Subcutaneous abdominal adipose tissue (tissue), 5 donors: Measurements from ENCODE around the gene NELFB.

Experiments
- H3K27ac ChIP-seq: one replicate; pipeline ENCODE4 v1.7.0; 2013; ENCODE audit warnings: low read depth, mild to moderate bottlenecking, inconsistent platforms, low read length, moderate library complexity
- H3K27me3 ChIP-seq, 5 donors: one replicate each; pipeline ENCODE4 v1.7.0; 2013; ENCODE audit warnings: low read length in 5 of 5, inconsistent platforms in 1 of 5; ENCODE audit not compliant: control insufficient read depth in 5 of 5, insufficient read depth in 4 of 5
- H3K36me3 ChIP-seq, 5 donors: one replicate each; pipeline ENCODE4 v1.7.0; 2013; ENCODE audit warnings: low read length in 5 of 5; ENCODE audit not compliant: control insufficient read depth in 5 of 5, insufficient read depth in 5 of 5
- H3K4me1 ChIP-seq, 5 donors: one replicate each; pipeline ENCODE4 v1.7.0; 2013; ENCODE audit warnings: low read length in 5 of 5, mild to moderate bottlenecking in 3 of 5, moderate library complexity in 1 of 5; ENCODE audit not compliant: control insufficient read depth in 5 of 5, insufficient read depth in 5 of 5
- H3K4me3 ChIP-seq, 5 donors: one replicate each; pipeline ENCODE4 v1.7.0; 2013; ENCODE audit warnings: low read length in 5 of 5, low read depth in 1 of 5
- H3K9ac ChIP-seq, 5 donors: one replicate each; pipeline ENCODE4 v1.7.0; 2013; ENCODE audit warnings: low read length in 5 of 5, mild to moderate bottlenecking in 4 of 5, moderate library complexity in 3 of 5
- H3K9me3 ChIP-seq, 5 donors: one replicate each; pipeline ENCODE4 v1.7.0; 2013; ENCODE audit warnings: low read length in 5 of 5; ENCODE audit not compliant: control insufficient read depth in 5 of 5
- donor health status: healthy.
- donor health status: healthy.
- donor health status: healthy.
- donor health status: healthy.
- donor health status: healthy.

NELFB gene

GRCh38 chr9:137228968-137229896, 25.9 kb upstream of the NELFB start:
- Histone ChIP-seq H3K36me3 (no peaks in the 10 kb centered on the region), H3K9ac (no peak overlapping the region), H3K4me1 (peaks cover 0 to under 1% (median under 1%) of the 10 kb centered on the region in 5 donors), H3K9me3 (no peaks in the 10 kb centered on the region), H3K27ac (no peak overlapping the region), H3K4me3 (no peak overlapping the region), H3K27me3 (peaks cover 45 to 67% (median 64%) of the 10 kb centered on the region in 5 donors)

DNA sequence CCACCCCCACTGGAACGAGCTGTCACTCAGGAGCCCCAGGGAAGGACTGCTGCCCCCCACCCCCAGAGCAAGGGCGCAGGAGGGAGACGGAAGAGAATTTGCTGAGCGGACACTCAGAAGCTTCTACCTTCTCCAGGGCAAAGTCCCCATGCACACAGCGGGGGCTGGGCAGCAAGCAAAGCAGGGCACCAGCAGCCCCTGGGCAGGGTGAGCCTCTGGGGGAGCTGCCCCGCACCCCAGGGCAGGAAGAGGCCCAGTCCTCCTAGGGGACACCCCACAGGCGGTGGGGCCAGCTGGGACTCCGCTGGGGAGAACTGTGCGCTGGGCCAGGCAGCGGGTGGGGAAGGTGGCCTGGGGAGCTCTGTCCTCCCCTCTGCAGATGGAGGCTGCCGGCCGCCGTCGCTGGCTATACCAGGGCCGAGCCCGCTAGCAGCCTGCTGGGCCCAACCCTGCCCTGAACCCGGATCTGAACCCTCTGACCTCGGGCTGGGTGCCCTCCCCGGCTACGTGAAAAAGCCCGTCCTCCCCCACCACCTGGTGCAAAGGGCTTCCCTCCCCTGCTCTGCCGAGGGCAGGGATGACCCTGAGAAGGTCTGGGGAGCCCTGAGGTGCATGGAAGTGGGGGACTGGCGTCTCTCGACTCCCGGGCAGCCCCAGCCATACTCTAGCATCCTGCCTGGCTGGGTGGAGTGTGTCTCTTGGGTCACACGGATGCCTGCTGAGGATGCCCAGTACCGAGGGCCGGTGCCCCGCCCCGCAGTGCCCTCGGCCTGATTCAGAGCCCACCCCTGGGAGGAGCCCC, 25.0 kb upstream of the NELFB start:
- Histone ChIP-seq H3K27ac (no peak overlapping the region), H3K4me3 (no peak overlapping the region), H3K36me3 (no peaks in the 10 kb centered on the region), H3K4me1 (no peaks in the 10 kb centered on the region), H3K9ac (no peak overlapping the region), H3K27me3 (peaks cover 53 to 76% (median 70%) of the 10 kb centered on the region in 5 donors), H3K9me3 (no peaks in the 10 kb centered on the region)

DNA sequence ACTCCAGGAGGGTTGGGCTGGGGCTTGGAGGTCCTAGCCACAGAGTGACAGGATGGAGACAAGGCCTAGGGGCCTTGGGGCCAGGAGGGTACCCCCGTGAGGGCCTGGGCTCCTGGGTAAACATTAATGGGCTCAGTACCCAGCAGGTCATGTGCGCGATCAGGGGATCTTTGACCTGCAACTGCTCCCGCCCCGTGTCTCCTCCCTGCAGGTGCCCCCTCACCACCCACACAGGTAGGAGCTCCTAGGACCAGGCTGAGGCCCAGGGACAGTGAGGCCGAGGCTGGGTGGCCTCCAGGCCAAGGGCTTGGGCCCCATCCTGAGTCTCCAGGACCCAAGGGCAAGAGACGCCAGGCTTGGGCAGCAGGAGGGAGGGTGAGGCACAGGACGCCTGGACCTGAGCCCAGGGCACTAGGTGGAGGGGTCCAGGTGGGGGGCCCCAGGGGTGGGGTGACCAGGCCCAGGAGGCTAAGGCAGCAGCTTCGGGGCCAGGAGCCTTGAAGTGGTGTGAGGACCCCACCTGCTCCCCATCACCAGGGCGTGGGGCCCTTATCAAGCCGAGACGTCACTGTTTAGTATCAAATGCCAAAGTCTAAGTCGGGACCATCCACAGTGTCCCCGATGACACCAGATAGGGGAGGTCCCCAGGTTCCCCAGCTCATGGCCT, 24.3 kb upstream of the NELFB start, which contains the start of gene SLC34A3:
Gene SLC34A3, plus strand, starts transcription at position 197 of the 667 bp plus-strand sequence. CDS start 802 bp downstream, outside the sequence.
- Histone ChIP-seq H3K4me1 (peaks cover 0 to 5% (median under 1%) of the 10 kb centered on the region in 5 donors), H3K36me3 (no peaks in the 10 kb centered on the region), H3K27ac (no peak within 1 kb of the TSS), H3K9me3 (no peaks in the 10 kb centered on the region), H3K4me3 (no peak within 1 kb of the TSS), H3K9ac (peak within 1 kb of the TSS in 1 of 5 donors; percentile 13), H3K27me3 (peaks cover 59 to 80% (median 75%) of the 10 kb centered on the region in 5 donors)

DNA sequence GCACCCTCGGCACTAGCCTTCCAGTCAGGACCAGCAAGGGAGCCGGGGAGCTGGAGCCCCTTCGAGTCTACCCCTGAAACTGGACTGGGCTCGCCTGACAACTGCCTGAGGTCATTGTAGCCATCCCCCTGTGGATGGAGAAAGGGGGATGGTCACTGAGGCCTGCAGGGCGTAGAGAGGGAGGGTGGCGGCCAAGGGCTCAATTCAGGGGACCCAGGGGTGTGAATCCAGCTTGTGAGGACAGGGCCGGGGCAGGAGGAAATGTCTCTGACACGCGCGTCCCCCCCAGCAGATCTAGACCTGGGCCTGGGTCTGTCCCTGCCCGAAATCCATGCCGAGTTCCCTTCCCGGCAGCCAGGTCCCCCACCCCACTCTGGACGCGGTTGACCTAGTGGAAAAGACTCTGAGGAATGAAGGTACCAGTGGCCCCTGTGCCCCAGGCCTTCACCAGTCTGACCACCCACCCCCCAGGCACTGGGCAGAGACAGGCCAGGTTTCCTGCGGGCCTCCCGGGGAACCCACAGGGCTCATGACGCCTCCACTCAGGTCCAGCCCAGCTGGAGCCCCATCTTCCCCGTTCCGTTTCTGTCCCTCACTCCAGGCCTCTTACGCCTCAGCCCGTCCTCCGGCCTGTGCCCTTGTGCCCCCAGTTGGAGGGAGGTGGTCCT, 23.6 kb upstream of the NELFB start:
- Histone ChIP-seq H3K9me3 (no peaks in the 10 kb centered on the region), H3K4me1 (peaks cover 0 to 11% (median 7%) of the 10 kb centered on the region in 5 donors), H3K27ac (no peak overlapping the region), H3K9ac (peak overlapping the region in 1 of 5 donors; percentile 13), H3K27me3 (peaks cover 56 to 75% (median 72%) of the 10 kb centered on the region in 5 donors), H3K36me3 (no peaks in the 10 kb centered on the region), H3K4me3 (no peak overlapping the region)

DNA sequence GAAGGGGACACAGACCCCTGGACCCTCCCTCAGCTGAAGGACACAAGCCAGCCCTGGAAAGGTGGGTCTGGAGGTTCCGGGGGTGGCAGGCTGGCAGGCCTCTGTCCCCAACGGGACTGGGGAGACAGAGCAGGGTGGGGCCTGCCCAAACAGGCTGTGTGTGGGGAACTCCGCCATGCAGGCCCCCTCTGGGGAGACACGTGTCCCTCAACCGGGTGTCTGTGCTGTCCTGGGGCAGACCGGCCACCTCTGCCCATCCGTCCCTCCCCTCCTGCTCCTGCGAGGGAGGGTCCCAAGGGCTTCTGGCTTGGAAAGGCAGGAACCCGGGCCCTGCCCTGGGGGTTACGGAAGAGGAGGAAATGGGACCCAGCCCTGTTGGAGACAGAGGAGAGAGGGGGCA, 23.0 kb upstream of the NELFB start:
- Histone ChIP-seq H3K4me3 (no peak overlapping the region), H3K9ac (no peak overlapping the region), H3K27ac (no peak overlapping the region), H3K36me3 (no peaks in the 10 kb centered on the region), H3K9me3 (no peaks in the 10 kb centered on the region), H3K27me3 (peaks cover 53 to 71% (median 66%) of the 10 kb centered on the region in 5 donors), H3K4me1 (peaks cover 0 to 17% (median 12%) of the 10 kb centered on the region in 5 donors)

GRCh38 chr9:137232510-137232909, 22.6 kb upstream of the NELFB start:
- Histone ChIP-seq H3K4me3 (no peak overlapping the region), H3K9ac (no peak overlapping the region), H3K27ac (no peak overlapping the region), H3K27me3 (peaks cover 51 to 69% (median 63%) of the 10 kb centered on the region in 5 donors), H3K4me1 (peaks cover 0 to 19% (median 12%) of the 10 kb centered on the region in 5 donors), H3K9me3 (no peaks in the 10 kb centered on the region), H3K36me3 (no peaks in the 10 kb centered on the region)

DNA sequence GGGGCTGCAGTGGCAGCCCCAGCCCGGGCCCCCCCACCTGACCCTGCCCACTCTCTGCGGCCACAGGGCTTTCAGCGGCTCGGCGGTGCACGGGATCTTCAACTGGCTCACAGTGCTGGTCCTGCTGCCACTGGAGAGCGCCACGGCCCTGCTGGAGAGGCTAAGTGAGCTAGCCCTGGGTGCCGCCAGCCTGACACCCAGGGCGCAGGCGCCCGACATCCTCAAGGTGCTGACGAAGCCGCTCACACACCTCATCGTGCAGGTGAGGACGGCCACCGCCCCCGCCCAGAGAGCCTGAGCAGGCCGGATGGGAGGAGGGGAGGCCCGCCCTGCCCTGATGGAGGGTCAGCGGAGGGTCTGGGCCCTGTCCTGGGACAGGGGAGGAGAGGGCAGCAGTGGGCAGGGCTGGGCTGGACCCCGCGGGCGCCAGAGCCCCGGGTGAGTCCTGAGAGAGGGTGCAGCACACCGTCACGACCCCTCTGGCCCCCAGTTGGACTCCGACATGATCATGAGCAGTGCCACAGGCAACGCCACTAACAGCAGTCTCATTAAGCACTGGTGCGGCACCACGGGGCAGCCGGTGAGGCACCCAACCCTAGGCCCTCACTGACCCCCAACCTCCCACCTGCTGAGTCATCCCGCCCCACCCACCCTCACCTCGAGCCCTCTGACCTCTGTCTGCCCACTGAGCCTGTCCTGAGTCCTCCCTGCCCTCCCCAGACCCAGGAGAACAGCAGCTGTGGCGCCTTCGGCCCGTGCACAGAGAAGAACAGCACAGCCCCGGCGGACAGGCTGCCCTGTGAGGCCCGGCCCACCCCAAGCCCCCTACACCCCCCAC, 21.8 kb upstream of the NELFB start:
- no peaks in the 10 kb centered on the region for H3K9me3 ChIP-seq
- peaks cover 51 to 65% (median 60%) of the 10 kb centered on the region in 5 donors for H3K27me3 ChIP-seq
- H3K9ac ChIP-seq, result no peak overlapping the region
- H3K4me3 ChIP-seq, result no peak overlapping the region
- H3K36me3 ChIP-seq, result no peaks in the 10 kb centered on the region
- H3K27ac ChIP-seq, result no peak overlapping the region
- peaks cover 0 to 19% (median 12%) of the 10 kb centered on the region in 5 donors for H3K4me1 ChIP-seq

GRCh38 chr9:137234055-137234697, 21.0 kb upstream of the NELFB start:
- Histone ChIP-seq H3K36me3 (no peaks in the 10 kb centered on the region), H3K9me3 (no peaks in the 10 kb centered on the region), H3K9ac (no peak overlapping the region), H3K27me3 (peaks cover 45 to 56% (median 51%) of the 10 kb centered on the region in 5 donors), H3K4me1 (peaks cover 0 to 25% (median 15%) of the 10 kb centered on the region in 5 donors), H3K4me3 (no peak overlapping the region), H3K27ac (no peak overlapping the region)
